Right renal cortex interstitium (tissue), 3 donors: Measurements from ENCODE around the gene ONECUT1. TPM values are rescaled to one million over a fixed set of nuclear protein-coding genes. Genes with fewer than 3 reads are reported as not detected.

Experiments used
- polyA plus RNA-seq, 3 donors: library from polyadenylated mRNA; unstranded; fragments of 120-200 nt; gene quantifications; one replicate each; pipeline ENCODE4 v1.2.1, GENCODE V29; 2013; ENCODE audit not compliant: insufficient read length in 3 of 3

ONECUT1 gene
- polyA plus RNA-seq, 3 donors: 0.18 to 0.21 TPM; not detected in 1

Other genes starting within 250 kb of the ONECUT1 start
- 100 to 1,000 TPM; 144 to 151 (median 146) TPM for gene ARPP19, start 221.3 kb downstream of the ONECUT1 start, polyA plus RNA-seq
- 10 to 100 TPM; 35.6 to 41.9 (median 39.6) TPM for gene ATOSA, start 110.9 kb downstream of the ONECUT1 start, polyA plus RNA-seq